Fibroblast of lung (primary cell): ENCODE data around the gene KIAA1958. TPM values are rescaled to one million over a fixed set of nuclear protein-coding genes. Genes with fewer than 3 reads are reported as not detected.
A peak's percentile ranks its signal among the peaks of the same experiment; 100 is the strongest.

Source experiments
- DNase-seq, 2 donors: peaks; one replicate each; pipeline versions ENCODE4 v3.0.0 to v3.0.0-alpha.2; 2010; ENCODE audit warnings: low read depth in 2 of 2
- H2AFZ ChIP-seq: 2 replicates; pipeline ENCODE4 v1.5.1; 2012; ENCODE audit warnings: low read length, control low read depth, inconsistent platforms
- H3K27ac ChIP-seq: 2 replicates; pipeline ENCODE4 v1.5.1; 2011; ENCODE audit warnings: low read length, control low read depth; ENCODE audit not compliant: insufficient read depth
- H3K27me3 ChIP-seq: 2 replicates; pipeline ENCODE4 v1.5.1; 2011; ENCODE audit warnings: mild to moderate bottlenecking, low read length; ENCODE audit not compliant: control insufficient read depth, insufficient read depth
- H3K36me3 ChIP-seq: 2 replicates; pipeline ENCODE4 v1.5.1; 2011; ENCODE audit warnings: low read length; ENCODE audit not compliant: control insufficient read depth, insufficient read depth
- H3K4me1 ChIP-seq: 2 replicates; pipeline ENCODE4 v1.5.1; 2011; ENCODE audit warnings: low read length; ENCODE audit not compliant: control insufficient read depth, insufficient read depth; ENCODE audit errors: extremely low read depth
- H3K4me2 ChIP-seq: 2 replicates; pipeline ENCODE4 v1.5.1; 2011; ENCODE audit warnings: low read length, control low read depth; ENCODE audit not compliant: insufficient read depth; ENCODE audit errors: extremely low read depth
- H3K4me3 ChIP-seq, 4 experiments: fragments of 200-600 bp in 1 of 4; sonication (generic) in 1 of 4; replicated peaks in 1 of 4; 2 replicates each; pipeline ENCODE4 v1.5.1; 2011 to 2016; ENCODE audit warnings: low read length in 4 of 4, low read depth in 3 of 4, mild to moderate bottlenecking in 3 of 4, control low read depth in 2 of 4, inconsistent platforms in 1 of 4, mixed read lengths in 1 of 4; ENCODE audit not compliant: insufficient read depth in 1 of 4; ENCODE audit errors: control extremely low read depth in 1 of 4
- H3K79me2 ChIP-seq: 2 replicates; pipeline ENCODE4 v1.5.1; 2012; ENCODE audit warnings: mild to moderate bottlenecking, low read length, inconsistent platforms; ENCODE audit not compliant: control insufficient read depth, insufficient read depth
- H3K9ac ChIP-seq: 2 replicates; pipeline ENCODE4 v1.5.1; 2011; ENCODE audit warnings: mild to moderate bottlenecking, low read length, control low read depth; ENCODE audit not compliant: insufficient read depth
- H3K9me3 ChIP-seq: 2 replicates; pipeline ENCODE4 v1.5.1; 2012; ENCODE audit warnings: low read depth, low read length; ENCODE audit not compliant: control insufficient read depth, insufficient read depth
- H4K20me1 ChIP-seq: 2 replicates; pipeline ENCODE4 v1.5.1; 2011; ENCODE audit warnings: low read length; ENCODE audit not compliant: control insufficient read depth, insufficient read depth; ENCODE audit errors: extremely low read depth
- CTCF ChIP-seq, 2 donors: IDR thresholded peaks in 1 of 2; conservative IDR thresholded peaks in 1 of 2; 1 replicate in 1 of 2; 2 replicates in 1 of 2; pipeline ENCODE4 v1.5.1; 2011 to 2012; ENCODE audit warnings: low read length in 2 of 2, control low read depth in 1 of 2, inconsistent platforms in 1 of 2, low read depth in 1 of 2, mild to moderate bottlenecking in 1 of 2
- EZH2 ChIP-seq: IDR thresholded peaks from 2 replicates; pipeline ENCODE4 v1.5.1; 2012; ENCODE audit warnings: low read length, control low read depth, mild to moderate bottlenecking; ENCODE audit errors: missing control alignments
- polyA plus RNA-seq, 2 donors: library from polyadenylated mRNA; depleted of rRNA in 1 of 2; stranded (reverse) in 1 of 2; unstranded in 1 of 2; fragments of >200 nt; gene quantifications; 2 replicates each; pipeline ENCODE4 v1.2.1, GENCODE V29; 2011 to 2012; ENCODE audit warnings: missing spikeins in 1 of 2
- total RNA-seq: library from RNA; depleted of rRNA; stranded (reverse); fragments of >200 nt; gene quantifications from 2 replicates; pipeline ENCODE4 v1.2.1, GENCODE V29; 2014

Gene KIAA1958
- total and polyA plus RNA-seq, 2 donors (not counting 1 experiment from before 2014, with no cell fraction given), result 0.75 to 3.0 TPM

GRCh38 chr9:112599732-112600131 is 113.1 kb downstream of the KIAA1958 start:
- Histone ChIP-seq H3K9me3 (no peaks in the 10 kb centered on the region), H3K27ac (no peak overlapping the region), H3K4me1 (no peaks in the 10 kb centered on the region), H3K4me3 (no peak overlapping the region), H4K20me1 (no peaks in the 10 kb centered on the region), H3K9ac (no peak overlapping the region), H3K4me2 (no peak overlapping the region), H2AFZ (no peak overlapping the region), H3K36me3 (no peaks in the 10 kb centered on the region), H3K27me3 (no peaks in the 10 kb centered on the region), H3K79me2 (no peaks in the 10 kb centered on the region)
- no peak for DNase-seq
- TF ChIP-seq EZH2 (no peak), CTCF (conservative IDR thresholded peaks at IDR 0.05 in 1 of 2, IDR thresholded peaks at IDR 0.05 in 1 of 2; ENCODE audit: low read depth in 1 of 2, low read length in 2 of 2) (no peak)

DNA sequence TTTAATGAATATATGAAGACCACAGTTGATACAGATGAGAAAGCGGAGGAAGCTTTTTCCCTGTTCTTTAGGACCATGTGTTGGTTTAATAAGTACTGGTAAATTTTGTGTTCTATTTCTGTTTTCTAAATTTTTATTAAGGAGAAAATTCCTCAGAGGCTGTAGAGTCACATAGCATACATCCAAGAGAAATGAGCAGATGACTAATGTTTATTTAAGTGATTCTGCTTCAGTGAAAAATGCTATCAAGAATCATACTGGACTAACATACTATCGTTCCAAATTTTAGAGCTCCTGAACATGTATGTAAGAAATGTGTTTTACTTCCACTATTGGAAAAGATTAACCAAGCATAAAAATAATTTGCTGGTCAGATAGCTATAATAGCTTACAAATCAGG is 115.0 kb downstream of the KIAA1958 start:
- Histone ChIP-seq H3K36me3 (no peaks in the 10 kb centered on the region), H3K4me1 (no peaks in the 10 kb centered on the region), H3K27me3 (no peaks in the 10 kb centered on the region), H3K9ac (no peak overlapping the region), H3K9me3 (no peaks in the 10 kb centered on the region), H3K4me3 (no peak overlapping the region), H3K79me2 (no peaks in the 10 kb centered on the region), H4K20me1 (no peaks in the 10 kb centered on the region), H2AFZ (no peak overlapping the region), H3K27ac (no peak overlapping the region), H3K4me2 (no peak overlapping the region)
- DNase-seq, result peak; percentile 23 to 69
- TF ChIP-seq EZH2, result no peak
- no peak for TF ChIP-seq CTCF (conservative IDR thresholded peaks at IDR 0.05 in 1 of 2, IDR thresholded peaks at IDR 0.05 in 1 of 2; ENCODE audit: low read depth in 1 of 2, low read length in 2 of 2)

GRCh38 chr9:112604790-112605189 is 118.2 kb downstream of the KIAA1958 start:
- Histone ChIP-seq H3K4me2 (no peak overlapping the region), H3K4me3 (no peak overlapping the region), H3K27me3 (no peaks in the 10 kb centered on the region), H3K27ac (no peak overlapping the region), H3K36me3 (no peaks in the 10 kb centered on the region), H2AFZ (no peak overlapping the region), H3K4me1 (no peaks in the 10 kb centered on the region), H3K79me2 (no peaks in the 10 kb centered on the region), H4K20me1 (no peaks in the 10 kb centered on the region), H3K9me3 (no peaks in the 10 kb centered on the region), H3K9ac (no peak overlapping the region)
- DNase-seq, result no peak
- TF ChIP-seq EZH2 (no peak), CTCF (conservative IDR thresholded peaks at IDR 0.05 in 1 of 2, IDR thresholded peaks at IDR 0.05 in 1 of 2; ENCODE audit: low read depth in 1 of 2, low read length in 2 of 2) (no peak)
